Muscle layer of duodenum (tissue), 2 donors: ENCODE measurements around the gene CLRN3.
A peak's percentile ranks its signal among the peaks of the same experiment; 100 is the strongest.

Source experiments
- H3K27ac ChIP-seq: one replicate; pipeline ENCODE4 v1.7.0; 2013; ENCODE audit warnings: mild to moderate bottlenecking, low read length
- H3K27me3 ChIP-seq: one replicate; pipeline ENCODE4 v1.7.0; 2013; ENCODE audit warnings: low read depth, mild to moderate bottlenecking, control low read depth, low read length
- H3K36me3 ChIP-seq, 2 donors: one replicate each; pipeline ENCODE4 v1.7.0; 2013; ENCODE audit warnings: low read length in 2 of 2, control low read depth in 1 of 2, mild to moderate bottlenecking in 1 of 2; ENCODE audit not compliant: insufficient read depth in 2 of 2, control insufficient read depth in 1 of 2
- H3K4me1 ChIP-seq, 2 donors: one replicate each; pipeline ENCODE4 v1.7.0; 2013; ENCODE audit warnings: low read length in 2 of 2, mild to moderate bottlenecking in 2 of 2, control low read depth in 1 of 2, moderate library complexity in 1 of 2; ENCODE audit not compliant: insufficient read depth in 2 of 2, control insufficient read depth in 1 of 2
- H3K4me3 ChIP-seq, 2 donors: one replicate each; pipeline ENCODE4 v1.7.0; 2013; ENCODE audit warnings: low read length in 2 of 2, low read depth in 1 of 2, mild to moderate bottlenecking in 1 of 2
- H3K9me3 ChIP-seq, 2 donors: one replicate each; pipeline ENCODE4 v1.7.0; 2013; ENCODE audit warnings: low read length in 2 of 2, control low read depth in 1 of 2, mild to moderate bottlenecking in 1 of 2; ENCODE audit not compliant: control insufficient read depth in 1 of 2
- donor health status: healthy.

The CLRN3 gene

DNA sequence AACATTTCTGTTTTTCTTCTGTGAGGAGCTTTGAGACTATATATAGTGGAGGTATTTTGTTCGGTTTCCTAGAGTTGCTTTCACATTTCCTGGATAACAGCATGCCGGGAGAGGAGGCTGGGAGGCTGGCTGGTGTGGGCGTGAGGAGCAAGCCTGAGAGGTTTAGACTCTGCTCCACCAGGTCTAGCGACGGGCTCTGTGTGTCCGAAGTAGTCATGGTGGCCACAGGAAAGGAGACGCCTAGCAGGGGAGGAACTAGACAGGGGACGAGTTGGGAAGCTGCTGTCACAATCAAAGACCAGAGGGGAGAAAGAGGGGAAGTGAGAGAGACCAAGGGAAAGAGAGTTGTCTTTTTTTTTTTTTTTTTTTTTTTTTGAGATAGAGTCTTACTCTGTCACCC is 33.7 kb upstream of the CLRN3 start:
- H3K4me1 ChIP-seq = peaks cover 0 to 4% of the 10 kb centered on the region in 2 donors
- no peaks in the 10 kb centered on the region for H3K9me3 ChIP-seq
- H3K27ac ChIP-seq = no peak overlapping the region
- H3K36me3 ChIP-seq = no peaks in the 10 kb centered on the region
- H3K27me3 ChIP-seq = no peaks in the 10 kb centered on the region
- H3K4me3 ChIP-seq = no peak overlapping the region

DNA sequence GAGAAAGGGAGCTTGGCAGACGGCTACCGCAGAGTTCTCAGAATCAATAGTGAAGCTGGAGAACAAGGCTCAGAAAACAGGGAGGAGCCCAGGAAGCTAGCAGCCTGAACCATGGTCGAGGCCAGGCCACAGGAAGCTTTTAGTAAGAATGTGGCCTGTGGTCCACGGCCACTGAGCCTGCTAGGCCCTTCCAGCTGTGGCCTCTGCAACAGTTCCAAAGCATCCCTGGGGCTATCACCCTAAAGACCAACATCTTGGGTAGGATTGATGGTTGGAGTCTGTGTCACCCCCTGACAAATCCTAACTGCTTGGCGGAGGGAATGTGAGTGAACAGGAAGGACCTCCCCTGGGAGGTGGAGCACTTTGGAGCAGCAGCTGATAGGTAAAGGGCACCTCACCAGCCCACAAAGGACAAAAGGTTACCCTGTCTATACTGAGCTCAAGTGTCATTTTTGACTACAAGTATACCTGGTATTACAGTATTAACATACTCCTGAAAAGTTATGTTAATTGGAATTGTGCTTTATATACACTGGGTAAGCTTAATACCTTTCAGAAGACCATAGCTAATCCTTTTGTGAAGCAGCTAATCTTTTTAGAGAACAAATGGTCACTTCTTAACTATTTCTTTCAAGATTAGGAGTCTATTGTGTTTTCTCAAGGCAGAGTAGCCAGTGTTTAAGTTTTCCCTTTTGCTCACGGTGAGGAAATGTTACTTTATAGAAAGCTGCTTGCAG is 32.9 kb upstream of the CLRN3 start:
- Histone ChIP-seq H3K36me3 (no peaks in the 10 kb centered on the region), H3K27me3 (no peaks in the 10 kb centered on the region), H3K27ac (no peak overlapping the region), H3K4me3 (no peak overlapping the region), H3K4me1 (peaks cover 0 to 10% of the 10 kb centered on the region in 2 donors), H3K9me3 (no peaks in the 10 kb centered on the region)

DNA sequence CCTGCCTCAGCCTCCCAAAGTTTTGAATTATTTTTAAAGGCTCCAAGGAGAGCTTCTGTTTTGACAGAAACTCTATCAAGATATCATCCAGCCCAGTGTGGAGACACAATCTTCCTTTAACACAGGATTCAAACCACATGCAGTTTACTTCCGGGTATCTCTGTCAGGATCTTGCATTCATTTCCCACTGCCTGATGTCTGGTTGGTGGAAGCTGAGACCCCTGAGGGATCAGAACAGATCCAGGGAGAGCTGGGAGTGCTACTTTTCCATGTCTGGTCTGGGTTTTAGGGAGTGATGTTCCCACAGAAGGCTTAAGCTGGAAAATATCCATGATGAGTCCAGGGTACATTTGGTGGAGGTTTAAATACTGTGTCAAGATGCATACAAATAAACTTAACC is 30.9 kb upstream of the CLRN3 start:
- Histone ChIP-seq H3K27me3 (no peaks in the 10 kb centered on the region), H3K4me1 (peaks cover 6 to 18% of the 10 kb centered on the region in 2 donors), H3K9me3 (no peaks in the 10 kb centered on the region), H3K36me3 (no peaks in the 10 kb centered on the region), H3K4me3 (no peak overlapping the region), H3K27ac (no peak overlapping the region)

DNA sequence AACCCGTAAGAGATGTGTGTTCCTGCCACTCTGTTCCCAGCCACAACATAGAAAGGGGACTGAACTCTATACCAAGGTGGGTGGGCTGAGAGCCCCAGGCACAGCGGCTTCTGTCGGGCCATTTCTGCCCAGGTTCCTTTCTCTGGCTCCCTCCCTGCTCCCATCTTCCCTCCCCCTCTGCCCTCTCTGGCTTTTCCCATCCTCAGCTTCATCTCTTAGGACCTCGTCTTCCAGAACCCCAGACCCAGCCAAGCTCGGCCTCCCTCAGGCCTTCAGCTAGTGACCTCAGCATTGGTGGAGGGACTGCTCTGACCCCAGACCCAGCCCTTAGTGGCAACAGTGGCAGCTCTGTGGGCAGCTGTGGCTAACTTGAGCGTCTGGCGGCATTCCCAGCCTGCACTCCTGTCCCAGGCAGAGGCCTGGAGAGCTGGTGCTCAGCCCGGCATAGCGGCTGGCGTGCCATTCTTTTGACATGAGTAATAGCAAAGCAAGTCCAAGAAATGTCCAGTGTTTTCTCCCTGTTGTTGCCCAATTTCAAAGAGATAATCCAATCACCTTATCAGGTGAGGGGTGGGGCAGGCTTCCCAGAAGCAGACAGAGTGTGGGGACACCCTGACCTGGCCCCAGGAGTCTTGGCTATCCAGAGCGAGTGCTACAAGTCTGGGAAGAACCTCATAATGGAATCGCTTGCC is 30.1 kb upstream of the CLRN3 start:
- Histone ChIP-seq H3K4me1 (peaks cover 6 to 14% of the 10 kb centered on the region in 2 donors), H3K27me3 (no peaks in the 10 kb centered on the region), H3K27ac (peak overlapping the region; percentile 55), H3K9me3 (no peaks in the 10 kb centered on the region), H3K4me3 (no peak overlapping the region), H3K36me3 (no peaks in the 10 kb centered on the region)

DNA sequence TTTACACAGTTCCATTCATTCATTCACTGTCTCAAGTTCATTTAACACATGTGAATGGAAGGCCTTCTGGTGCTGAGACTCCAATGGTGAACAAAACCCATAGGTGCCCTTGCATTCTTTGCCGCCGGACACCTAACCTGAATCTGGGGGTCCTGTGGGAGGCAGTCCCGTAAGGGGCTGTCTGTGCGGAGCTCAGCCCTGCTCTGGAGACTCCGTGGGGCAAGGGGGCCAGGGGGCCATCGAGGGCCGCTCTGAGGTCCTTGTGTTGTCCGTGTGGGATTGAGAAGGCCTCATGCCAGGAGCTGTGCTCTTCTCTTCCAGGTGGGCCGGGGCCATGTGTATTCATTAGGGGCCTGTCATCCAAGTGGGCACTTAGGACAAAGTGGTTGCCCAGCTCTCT is 29.5 kb upstream of the CLRN3 start:
- Histone ChIP-seq H3K27ac (peak overlapping the region; percentile 55), H3K4me1 (peaks cover 6 to 14% of the 10 kb centered on the region in 2 donors), H3K4me3 (no peak overlapping the region), H3K9me3 (no peaks in the 10 kb centered on the region), H3K36me3 (no peaks in the 10 kb centered on the region), H3K27me3 (no peaks in the 10 kb centered on the region)

DNA sequence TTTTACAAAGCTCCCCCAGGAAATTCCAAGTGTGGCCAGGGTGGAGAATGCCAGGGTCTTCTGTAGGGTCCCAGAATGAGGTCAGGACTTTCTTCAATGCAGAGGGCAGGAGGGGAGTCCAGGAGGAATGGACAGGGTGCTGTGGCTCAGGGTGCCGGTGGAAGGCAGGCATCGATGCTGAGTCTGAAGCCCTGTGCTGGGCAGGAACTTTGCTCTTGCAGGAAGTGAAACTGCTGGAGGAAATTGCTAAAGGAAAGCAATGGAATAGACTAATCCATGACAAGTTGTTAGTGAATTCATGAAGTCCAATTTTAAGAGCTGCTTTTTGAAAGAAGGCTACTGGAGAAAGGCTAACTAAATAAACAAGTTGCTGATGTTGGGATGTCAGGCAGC is 29.0 kb upstream of the CLRN3 start:
- no peaks in the 10 kb centered on the region for H3K9me3 ChIP-seq
- no peak overlapping the region for H3K27ac ChIP-seq
- H3K27me3 ChIP-seq = no peaks in the 10 kb centered on the region
- peaks cover 6 to 14% of the 10 kb centered on the region in 2 donors for H3K4me1 ChIP-seq
- no peak overlapping the region for H3K4me3 ChIP-seq
- H3K36me3 ChIP-seq = no peaks in the 10 kb centered on the region

DNA sequence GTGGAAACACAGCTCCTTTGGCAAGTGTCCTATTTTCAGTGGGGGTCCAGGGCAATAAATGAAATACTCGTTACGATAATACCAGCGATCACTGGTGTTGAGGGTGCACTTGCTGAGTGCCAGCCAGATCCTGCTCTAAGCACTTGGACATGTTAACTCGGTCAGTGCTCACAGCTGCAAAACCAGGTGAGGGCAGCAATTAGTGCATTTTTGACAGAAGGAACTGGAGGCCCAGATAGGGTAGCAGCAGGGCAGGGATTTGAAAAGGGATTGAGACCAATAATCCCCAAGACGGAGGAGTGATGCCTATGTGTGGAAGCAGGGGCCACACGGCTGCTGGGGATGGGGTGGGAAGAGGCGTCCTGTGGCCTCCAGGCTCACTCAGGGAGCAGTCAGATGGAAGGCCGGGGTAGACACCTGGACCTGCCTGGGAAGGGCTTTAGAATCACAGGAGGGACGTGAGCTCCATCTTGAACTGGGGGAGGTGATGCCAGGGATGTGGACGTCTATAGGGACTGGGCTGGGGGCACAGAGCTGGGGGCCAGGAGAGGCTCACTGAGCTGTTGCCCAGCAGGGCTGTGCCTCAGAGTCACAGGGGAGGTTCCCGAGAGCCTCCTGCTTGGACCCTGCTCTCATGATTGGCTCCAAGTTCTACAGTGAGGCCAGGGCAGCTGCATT is 28.5 kb upstream of the CLRN3 start:
- Histone ChIP-seq H3K4me1 (peaks cover 6 to 14% of the 10 kb centered on the region in 2 donors), H3K4me3 (no peak overlapping the region), H3K27ac (no peak overlapping the region), H3K27me3 (no peaks in the 10 kb centered on the region), H3K36me3 (no peaks in the 10 kb centered on the region), H3K9me3 (no peaks in the 10 kb centered on the region)

DNA sequence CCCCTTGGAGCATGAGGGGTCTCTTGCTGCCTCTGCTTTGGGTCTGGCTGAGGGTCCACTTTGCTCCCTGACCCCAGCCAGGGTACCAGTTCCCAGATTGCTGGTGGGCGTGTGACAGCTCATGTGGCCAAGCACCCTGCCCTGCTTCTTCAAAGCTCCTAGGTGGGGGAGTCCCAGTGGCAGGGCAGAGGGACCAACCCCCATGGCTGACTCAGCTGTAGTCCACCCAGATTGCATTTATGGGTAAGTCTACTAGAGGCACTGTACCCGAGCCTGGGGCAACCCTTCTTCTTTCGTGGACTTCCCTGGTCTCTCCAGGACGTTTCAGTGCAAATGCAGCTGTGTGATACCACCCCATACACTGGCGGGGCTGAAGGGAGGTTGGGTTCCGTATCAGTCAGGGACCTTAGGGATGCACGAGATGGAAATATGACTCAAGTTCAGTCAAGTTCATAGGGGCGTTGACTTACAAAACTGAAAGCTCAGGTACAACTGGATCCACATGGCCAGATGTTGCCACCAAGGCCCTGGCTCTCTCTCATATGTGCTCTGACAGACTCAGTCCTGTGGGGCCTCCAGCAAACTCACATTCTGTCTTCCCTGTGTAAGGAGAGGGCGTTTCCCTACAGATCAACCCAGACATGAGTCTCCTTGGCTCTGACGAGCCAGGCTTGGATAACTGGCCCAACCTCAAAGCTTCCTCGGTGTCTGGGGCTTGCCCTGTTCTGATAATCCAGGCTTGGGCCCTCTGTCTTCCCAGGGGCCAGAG is 27.7 kb upstream of the CLRN3 start:
- Histone ChIP-seq H3K27ac (peak overlapping the region; percentile 32), H3K9me3 (no peaks in the 10 kb centered on the region), H3K36me3 (no peaks in the 10 kb centered on the region), H3K27me3 (no peaks in the 10 kb centered on the region), H3K4me3 (no peak overlapping the region), H3K4me1 (peaks cover 6 to 14% of the 10 kb centered on the region in 2 donors)

DNA sequence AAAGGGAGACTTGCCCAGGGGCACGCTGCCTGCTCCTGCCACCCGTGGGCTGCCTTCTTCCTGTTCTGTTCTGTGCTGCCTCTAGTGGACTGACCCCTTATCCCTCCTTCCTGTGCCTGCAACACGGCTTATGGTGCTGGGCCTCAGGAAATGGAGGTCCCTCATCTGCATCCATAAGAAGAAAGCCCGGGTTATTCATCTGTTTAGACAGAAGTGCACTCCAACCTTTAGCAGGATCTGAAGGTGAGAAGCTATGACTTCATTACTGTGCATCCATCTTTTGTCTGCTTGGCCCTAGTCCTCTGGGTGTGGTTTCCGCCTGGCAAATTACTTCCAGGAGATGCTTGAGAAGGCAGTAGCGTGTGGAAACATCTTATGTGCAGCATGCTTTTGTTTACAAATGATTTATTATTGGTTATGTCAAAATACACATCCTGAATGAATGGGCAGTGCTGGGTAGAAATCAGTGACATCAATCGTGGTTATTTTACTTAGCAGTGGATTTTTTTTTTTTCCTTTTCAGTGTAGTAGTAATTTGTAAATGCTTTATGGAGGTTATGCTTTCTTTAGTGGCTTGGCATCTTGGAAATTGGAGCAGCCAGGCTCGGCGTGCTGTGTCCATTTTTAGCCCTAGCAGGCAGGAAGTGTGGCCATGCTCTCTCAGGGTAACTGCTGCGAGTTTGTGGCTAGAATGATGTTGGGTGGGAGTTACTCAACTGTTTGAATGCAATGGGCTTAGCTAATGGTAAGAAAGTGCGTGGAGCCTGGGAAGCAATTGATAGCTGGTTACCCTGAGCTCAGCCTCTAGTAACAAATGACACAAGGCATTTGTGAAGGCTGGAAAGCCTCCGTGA is 26.9 kb upstream of the CLRN3 start:
- peak overlapping the region; percentile 32 for H3K27ac ChIP-seq
- H3K4me1 ChIP-seq = peaks cover 6 to 14% of the 10 kb centered on the region in 2 donors
- H3K9me3 ChIP-seq = no peaks in the 10 kb centered on the region
- H3K36me3 ChIP-seq = no peaks in the 10 kb centered on the region
- no peaks in the 10 kb centered on the region for H3K27me3 ChIP-seq
- H3K4me3 ChIP-seq = no peak overlapping the region

DNA sequence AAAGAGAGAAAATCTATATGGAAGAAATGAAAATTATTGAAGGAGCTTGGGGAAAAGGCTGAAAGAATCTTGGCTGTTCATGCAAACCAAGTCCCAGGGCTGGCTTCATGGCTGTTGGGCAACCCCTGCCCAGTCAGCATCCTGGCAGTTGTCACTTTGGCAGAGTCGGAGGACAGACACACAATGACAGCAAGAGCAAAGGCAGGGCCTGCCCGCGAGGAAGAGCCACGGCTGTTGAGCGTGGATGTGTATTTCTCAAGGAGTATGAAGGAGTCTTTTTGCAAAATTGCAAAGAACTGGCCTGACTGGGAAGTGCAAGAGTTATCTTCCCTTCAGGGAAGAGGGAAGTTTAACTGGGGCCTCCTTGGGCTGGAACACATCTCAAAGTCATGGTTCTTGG is 25.8 kb upstream of the CLRN3 start:
- H3K36me3 ChIP-seq = no peaks in the 10 kb centered on the region
- H3K27ac ChIP-seq = no peak overlapping the region
- H3K9me3 ChIP-seq = no peaks in the 10 kb centered on the region
- no peaks in the 10 kb centered on the region for H3K27me3 ChIP-seq
- peaks cover 6 to 14% of the 10 kb centered on the region in 2 donors for H3K4me1 ChIP-seq
- H3K4me3 ChIP-seq = no peak overlapping the region
